Testis (tissue), 2 donors: ENCODE data around the gene LY6G6D.

ENCODE experiments used
- POLR2A ChIP-seq: fragments of 450-650 bp; IDR thresholded peaks from one replicate; pipeline ENCODE4 v1.6.1; 2017; ENCODE audit warnings: antibody characterized with exemption, mild to moderate bottlenecking, moderate library complexity
- TF ChIP-seq, protein P1 (sequence below), 3 experiments: fragments of 450-650 bp in 2 of 3; fragments of 200-600 bp in 1 of 3; sonication (generic) in 1 of 3; IDR thresholded peaks; one replicate each; pipeline ENCODE4 v1.5.1; 2016 to 2019; ENCODE audit warnings: antibody characterized with exemption in 3 of 3, mild to moderate bottlenecking in 2 of 3, moderate library complexity in 1 of 3

DNA sequence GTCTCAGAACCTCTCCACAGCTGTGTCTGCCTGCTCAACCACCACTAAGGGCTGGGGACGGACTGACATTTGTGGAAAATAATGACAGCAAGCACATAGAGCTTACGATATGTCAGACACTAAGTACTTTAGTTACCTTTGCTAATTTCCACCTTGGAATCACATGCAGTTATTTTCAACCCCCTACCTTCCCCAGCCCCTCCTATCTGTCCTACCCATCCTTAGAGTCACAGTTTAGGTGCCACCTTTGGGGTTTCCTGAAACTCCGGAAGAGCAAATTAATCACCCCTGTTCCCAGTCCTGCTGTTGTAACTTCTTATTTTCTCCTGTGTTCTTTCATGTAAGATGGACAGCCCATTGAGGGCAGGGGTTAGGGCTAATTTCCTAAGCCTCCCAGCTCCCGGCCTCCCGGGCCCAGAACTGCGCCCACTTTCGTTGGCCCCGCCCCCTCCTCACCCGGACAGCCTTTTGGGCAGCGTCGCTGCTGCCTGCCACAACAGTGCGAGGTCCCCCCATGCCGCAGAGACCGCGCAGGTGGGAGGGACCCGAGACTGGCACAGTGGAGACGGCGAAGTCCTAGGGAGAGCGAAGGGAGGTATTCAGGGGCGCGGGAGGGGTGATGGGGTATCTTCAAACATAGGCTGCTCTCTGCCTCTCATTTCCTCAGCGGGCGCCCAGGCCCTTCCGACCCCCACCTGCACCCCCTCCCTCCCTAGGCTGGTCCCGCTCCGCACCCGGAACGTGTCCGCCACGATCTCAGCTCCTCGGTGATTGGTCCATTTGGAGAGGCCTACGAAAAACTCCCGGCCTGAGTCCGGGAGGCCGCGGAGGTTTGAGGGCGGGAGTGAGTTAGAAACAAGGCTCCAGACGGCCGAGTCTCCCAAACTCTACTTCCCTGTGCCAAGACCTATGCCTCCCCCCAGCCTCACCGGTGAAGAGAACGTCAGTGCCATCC lies 12.8 kb downstream of the LY6G6D start:
- TF ChIP-seq, protein P1, sequence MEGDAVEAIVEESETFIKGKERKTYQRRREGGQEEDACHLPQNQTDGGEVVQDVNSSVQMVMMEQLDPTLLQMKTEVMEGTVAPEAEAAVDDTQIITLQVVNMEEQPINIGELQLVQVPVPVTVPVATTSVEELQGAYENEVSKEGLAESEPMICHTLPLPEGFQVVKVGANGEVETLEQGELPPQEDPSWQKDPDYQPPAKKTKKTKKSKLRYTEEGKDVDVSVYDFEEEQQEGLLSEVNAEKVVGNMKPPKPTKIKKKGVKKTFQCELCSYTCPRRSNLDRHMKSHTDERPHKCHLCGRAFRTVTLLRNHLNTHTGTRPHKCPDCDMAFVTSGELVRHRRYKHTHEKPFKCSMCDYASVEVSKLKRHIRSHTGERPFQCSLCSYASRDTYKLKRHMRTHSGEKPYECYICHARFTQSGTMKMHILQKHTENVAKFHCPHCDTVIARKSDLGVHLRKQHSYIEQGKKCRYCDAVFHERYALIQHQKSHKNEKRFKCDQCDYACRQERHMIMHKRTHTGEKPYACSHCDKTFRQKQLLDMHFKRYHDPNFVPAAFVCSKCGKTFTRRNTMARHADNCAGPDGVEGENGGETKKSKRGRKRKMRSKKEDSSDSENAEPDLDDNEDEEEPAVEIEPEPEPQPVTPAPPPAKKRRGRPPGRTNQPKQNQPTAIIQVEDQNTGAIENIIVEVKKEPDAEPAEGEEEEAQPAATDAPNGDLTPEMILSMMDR (IDR thresholded peaks at IDR 0.05): no peak
- TF ChIP-seq POLR2A: no peak
